Measurements from ENCODE around the gene ARHGEF17.

The ARHGEF17 gene

GRCh38 chr11:73361953-73362776 lies 54.1 kb downstream of the ARHGEF17 start:
- no peak for DNase-seq (ENCODE audit: low spot score)
- H3K27ac ChIP-seq: no peak overlapping the region
- TF ChIP-seq CTCF (conservative IDR thresholded peaks at IDR 0.05; ENCODE audit: low read depth): no peak
- ChIA-PET CTCF (interaction anchor here (1.4 kb wide), 3 partner anchors 8 to 27 kb away, joined by 4 to 8 read pairs (median 5); no protein-coding TSS in a partner anchor), POLR2A (ENCODE audit: low non-redundant PET) (no interaction called here)

GRCh38 chr11:73363147-73363546 lies 55.1 kb downstream of the ARHGEF17 start:
- TF ChIP-seq CTCF (conservative IDR thresholded peaks at IDR 0.05; ENCODE audit: low read depth): no peak
- ChIA-PET CTCF (interaction anchor here (0.6 to 1.4 kb wide), 3 partner anchors 12 to 739 kb away, joined by 3 to 8 read pairs (median 5); no protein-coding TSS in a partner anchor), POLR2A (ENCODE audit: low non-redundant PET) (no interaction called here)
- DNase-seq (ENCODE audit: low spot score): no peak
- no peak overlapping the region for H3K27ac ChIP-seq

- POLR2A ChIA-PET (ENCODE audit: low non-redundant PET): no interaction called here
These were observed 57.5 kb downstream of the ARHGEF17 start for GRCh38 chr11:73365352-73366264.

GRCh38 chr11:73366265-73366610 lies 58.2 kb downstream of the ARHGEF17 start:
- DNase-seq (ENCODE audit: low spot score): no peak
- ChIA-PET CTCF (interaction anchor here (2.7 kb wide), 1 partner anchor 15 kb away, joined by 11 read pairs; no protein-coding TSS in a partner anchor), POLR2A (ENCODE audit: low non-redundant PET) (no interaction called here)
- TF ChIP-seq CTCF (conservative IDR thresholded peaks at IDR 0.05; ENCODE audit: low read depth): no peak
- H3K27ac ChIP-seq: no peak overlapping the region

More at GRCh38 chr11:73365352-73366264, 57.5 kb downstream of the ARHGEF17 start:
- no peak overlapping the region for H3K27ac ChIP-seq
- CTCF ChIA-PET: interaction anchor here (0.6 to 2.7 kb wide), 2 partner anchors 10 to 15 kb away, joined by 6 to 11 read pairs; no protein-coding TSS in a partner anchor
- no peak for TF ChIP-seq CTCF (conservative IDR thresholded peaks at IDR 0.05; ENCODE audit: low read depth)
- no peak for DNase-seq (ENCODE audit: low spot score)

- DNase-seq (ENCODE audit: low spot score): no peak
- no peak for TF ChIP-seq CTCF (conservative IDR thresholded peaks at IDR 0.05; ENCODE audit: low read depth)
- H3K27ac ChIP-seq: no peak overlapping the region
- ChIA-PET POLR2A (ENCODE audit: low non-redundant PET) (no interaction called here), CTCF (interaction anchor here (2.7 kb wide), 1 partner anchor 16 kb away, joined by 11 read pairs; no protein-coding TSS in a partner anchor)
These were observed 58.9 kb downstream of the ARHGEF17 start for GRCh38 chr11:73366953-73367352.

GRCh38 chr11:73367482-73368024 lies 59.5 kb downstream of the ARHGEF17 start:
- no peak for TF ChIP-seq CTCF (conservative IDR thresholded peaks at IDR 0.05; ENCODE audit: low read depth)
- ChIA-PET POLR2A (ENCODE audit: low non-redundant PET) (no interaction called here), CTCF (no interaction called here)
- no peak overlapping the region for H3K27ac ChIP-seq
- no peak for DNase-seq (ENCODE audit: low spot score)

Measured in RWPE1 (cell line).